ENCODE data around the gene CAB39L.

CAB39L gene

DNA sequence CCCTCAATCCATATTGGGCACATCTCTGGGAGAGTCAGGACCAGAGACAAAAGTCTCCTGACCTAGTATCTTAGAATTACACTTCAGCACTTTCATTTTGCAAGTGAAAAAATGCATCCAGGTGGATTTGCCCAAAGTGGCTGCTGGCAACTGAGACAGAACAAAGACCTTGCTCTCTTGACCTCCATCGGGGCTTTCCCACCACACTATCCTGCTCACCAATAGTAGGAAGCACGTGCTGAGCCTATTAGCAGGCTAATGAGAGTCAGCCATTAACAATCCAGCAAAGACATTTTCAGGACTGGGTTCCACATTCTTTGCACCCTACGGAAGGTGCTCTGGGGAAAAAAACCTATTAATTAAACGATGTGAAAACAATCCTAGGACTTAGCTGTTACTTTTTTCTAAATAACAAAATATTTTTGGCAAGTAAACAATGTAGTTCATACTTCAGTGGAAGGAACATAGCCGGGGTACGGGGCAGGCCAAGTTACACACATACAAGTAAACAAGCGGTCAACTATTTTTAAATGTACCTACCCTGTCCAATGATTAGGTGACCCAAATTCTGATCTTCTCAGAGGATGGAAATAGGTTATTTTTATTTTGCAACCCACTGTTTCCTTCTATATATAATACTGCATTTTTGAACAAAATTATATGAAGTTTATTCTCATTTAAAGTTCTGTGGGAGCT, 117.5 kb downstream of the CAB39L start:
- TF ChIP-seq POLR2AphosphoS5 (IDR thresholded peaks at IDR 0.05; ENCODE audit: low read depth, low read length) = no peak
- DNase-seq (ENCODE audit: insufficient read length, low spot score) (no peak), FAIRE-seq (no peak)

DNA sequence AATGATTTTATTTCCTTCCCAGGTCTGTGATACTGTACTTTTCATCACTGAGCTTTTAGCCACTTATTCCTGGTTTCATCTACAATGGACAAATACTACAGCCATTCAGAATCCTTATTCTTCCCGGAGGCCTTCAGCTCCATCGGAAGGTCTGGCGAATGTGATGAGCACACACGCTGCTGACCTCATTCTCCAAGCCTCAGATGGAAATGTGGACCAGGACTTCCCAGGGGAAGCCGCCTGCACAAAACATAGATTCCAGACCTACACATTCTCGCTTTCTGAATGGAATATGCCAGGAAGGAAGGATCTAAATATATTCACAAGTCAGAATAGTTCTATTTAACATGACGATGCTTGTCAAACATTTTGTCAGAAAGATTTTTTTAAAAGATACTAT, 120.5 kb downstream of the CAB39L start:
- no peak for TF ChIP-seq TAF1 (IDR thresholded peaks at IDR 0.05; ENCODE audit: low read depth, low read length)
- no peak for TF ChIP-seq POU2F2 (IDR thresholded peaks at IDR 0.05; ENCODE audit: low read depth, low read length)
- TF ChIP-seq POLR2AphosphoS5 (IDR thresholded peaks at IDR 0.05; ENCODE audit: low read depth, low read length) = no peak
- no peak for TF ChIP-seq POLR2A (IDR thresholded peaks at IDR 0.05; ENCODE audit: low read depth, low read length)
- no peak for TF ChIP-seq PAX5 (IDR thresholded peaks at IDR 0.05; ENCODE audit: insufficient read depth, low read length, severe bottlenecking)
- TF ChIP-seq SPI1 (IDR thresholded peaks at IDR 0.05; ENCODE audit: low read depth, low read length) = no peak
- no peak for FAIRE-seq
- DNase-seq (ENCODE audit: insufficient read length, low spot score) = no peak

GRCh38 chr13:49322702-49323101, 121.2 kb downstream of the CAB39L start:
- DNase-seq (ENCODE audit: insufficient read length, low spot score) = no peak
- TF ChIP-seq POU2F2 (IDR thresholded peaks at IDR 0.05; ENCODE audit: low read depth, low read length) (no peak), TAF1 (IDR thresholded peaks at IDR 0.05; ENCODE audit: low read depth, low read length) (no peak), SPI1 (IDR thresholded peaks at IDR 0.05; ENCODE audit: low read depth, low read length) (no peak), POLR2A (IDR thresholded peaks at IDR 0.05; ENCODE audit: low read depth, low read length) (no peak), PAX5 (IDR thresholded peaks at IDR 0.05; ENCODE audit: insufficient read depth, low read length, severe bottlenecking) (no peak), POLR2AphosphoS5 (IDR thresholded peaks at IDR 0.05; ENCODE audit: low read depth, low read length) (no peak)
- no peak for FAIRE-seq

DNA sequence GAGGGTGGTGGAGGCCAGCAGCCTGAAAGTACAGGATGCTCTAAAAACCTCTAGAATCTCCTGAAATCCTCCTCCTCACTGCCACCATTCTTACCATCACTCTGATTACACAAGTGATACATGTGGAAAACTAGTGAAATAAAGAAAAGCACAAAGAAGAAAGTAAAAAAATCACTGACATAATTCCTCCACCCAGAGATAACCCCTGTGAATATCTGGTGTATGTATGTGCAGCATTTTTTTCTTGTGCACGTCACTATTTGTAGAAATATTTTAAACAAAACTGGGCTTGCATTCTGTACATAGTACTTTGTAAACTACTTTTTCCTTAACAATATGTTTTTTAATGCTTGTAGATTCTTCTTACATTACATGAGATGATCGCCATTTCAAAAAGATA, 122.9 kb downstream of the CAB39L start:
- FAIRE-seq = no peak
- DNase-seq (ENCODE audit: insufficient read length, low spot score) = no peak
- TF ChIP-seq POLR2AphosphoS5 (IDR thresholded peaks at IDR 0.05; ENCODE audit: low read depth, low read length) = no peak
- no peak for TF ChIP-seq PAX5 (IDR thresholded peaks at IDR 0.05; ENCODE audit: insufficient read depth, low read length, severe bottlenecking)
- TF ChIP-seq POLR2A (IDR thresholded peaks at IDR 0.05; ENCODE audit: low read depth, low read length) = no peak
- no peak for TF ChIP-seq POU2F2 (IDR thresholded peaks at IDR 0.05; ENCODE audit: low read depth, low read length)
- no peak for TF ChIP-seq TAF1 (IDR thresholded peaks at IDR 0.05; ENCODE audit: low read depth, low read length)
- TF ChIP-seq SPI1 (IDR thresholded peaks at IDR 0.05; ENCODE audit: low read depth, low read length) = no peak

DNA sequence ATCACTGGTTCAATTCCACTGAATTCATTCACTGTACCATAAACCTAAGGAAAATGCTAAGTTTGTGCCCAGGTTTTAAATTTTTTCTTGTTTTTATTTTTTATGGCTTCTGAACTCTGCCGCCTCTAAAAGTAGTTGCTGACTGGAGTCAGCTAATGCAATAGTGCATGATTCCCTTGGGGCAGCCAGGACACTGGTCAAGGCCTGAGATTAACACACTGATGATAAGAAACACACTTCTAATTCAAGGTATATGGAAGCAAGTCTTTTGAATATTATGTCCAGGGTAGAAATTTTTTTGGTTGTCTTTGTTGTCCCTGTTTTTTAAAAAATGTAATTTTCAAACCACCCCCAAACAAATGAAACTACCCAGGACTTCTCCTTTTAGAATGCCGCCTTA, 123.9 kb downstream of the CAB39L start:
- TF ChIP-seq TAF1 (IDR thresholded peaks at IDR 0.05; ENCODE audit: low read depth, low read length) (no peak), POLR2A (IDR thresholded peaks at IDR 0.05; ENCODE audit: low read depth, low read length) (no peak), SPI1 (IDR thresholded peaks at IDR 0.05; ENCODE audit: low read depth, low read length) (no peak), POU2F2 (IDR thresholded peaks at IDR 0.05; ENCODE audit: low read depth, low read length) (no peak), PAX5 (IDR thresholded peaks at IDR 0.05; ENCODE audit: insufficient read depth, low read length, severe bottlenecking) (no peak), POLR2AphosphoS5 (IDR thresholded peaks at IDR 0.05; ENCODE audit: low read depth, low read length) (no peak)
- FAIRE-seq = no peak
- DNase-seq (ENCODE audit: insufficient read length, low spot score) = no peak

DNA sequence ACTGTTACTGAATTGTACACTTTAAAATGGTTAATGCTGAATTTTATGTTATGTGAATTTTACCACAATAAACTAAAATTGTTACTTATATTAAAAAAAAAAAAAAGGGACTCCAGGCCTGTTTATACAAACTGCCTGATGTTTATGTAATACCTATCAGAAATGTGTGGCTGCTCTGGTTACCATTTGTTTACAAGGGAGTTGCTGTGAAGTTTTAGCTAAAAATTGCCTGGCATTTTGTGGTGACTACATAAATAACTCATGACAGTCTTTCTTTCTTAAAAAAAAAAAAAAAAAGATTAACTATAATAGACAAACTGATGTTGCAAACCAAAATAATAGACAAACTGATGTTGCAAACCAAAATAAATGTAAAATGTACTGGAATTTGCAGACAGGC, 124.3 kb downstream of the CAB39L start:
- TF ChIP-seq POLR2AphosphoS5 (IDR thresholded peaks at IDR 0.05; ENCODE audit: low read depth, low read length) (no peak), POU2F2 (IDR thresholded peaks at IDR 0.05; ENCODE audit: low read depth, low read length) (no peak), TAF1 (IDR thresholded peaks at IDR 0.05; ENCODE audit: low read depth, low read length) (no peak), POLR2A (IDR thresholded peaks at IDR 0.05; ENCODE audit: low read depth, low read length) (no peak), SPI1 (IDR thresholded peaks at IDR 0.05; ENCODE audit: low read depth, low read length) (no peak), PAX5 (IDR thresholded peaks at IDR 0.05; ENCODE audit: insufficient read depth, low read length, severe bottlenecking) (no peak)
- DNase-seq (ENCODE audit: insufficient read length, low spot score) (no peak), FAIRE-seq (no peak)

GRCh38 chr13:49315756-49316482, 127.9 kb downstream of the CAB39L start:
- FAIRE-seq = no peak
- DNase-seq (ENCODE audit: insufficient read length, low spot score) = no peak
- no peak for TF ChIP-seq POLR2AphosphoS5 (IDR thresholded peaks at IDR 0.05; ENCODE audit: low read depth, low read length)
- no peak for TF ChIP-seq POLR2A (IDR thresholded peaks at IDR 0.05; ENCODE audit: low read depth, low read length)
- no peak for TF ChIP-seq TAF1 (IDR thresholded peaks at IDR 0.05; ENCODE audit: low read depth, low read length)
- no peak for TF ChIP-seq POU2F2 (IDR thresholded peaks at IDR 0.05; ENCODE audit: low read depth, low read length)
- TF ChIP-seq PAX5 (IDR thresholded peaks at IDR 0.05; ENCODE audit: insufficient read depth, low read length, severe bottlenecking) = no peak
- TF ChIP-seq SPI1 (IDR thresholded peaks at IDR 0.05; ENCODE audit: low read depth, low read length) = no peak

DNA sequence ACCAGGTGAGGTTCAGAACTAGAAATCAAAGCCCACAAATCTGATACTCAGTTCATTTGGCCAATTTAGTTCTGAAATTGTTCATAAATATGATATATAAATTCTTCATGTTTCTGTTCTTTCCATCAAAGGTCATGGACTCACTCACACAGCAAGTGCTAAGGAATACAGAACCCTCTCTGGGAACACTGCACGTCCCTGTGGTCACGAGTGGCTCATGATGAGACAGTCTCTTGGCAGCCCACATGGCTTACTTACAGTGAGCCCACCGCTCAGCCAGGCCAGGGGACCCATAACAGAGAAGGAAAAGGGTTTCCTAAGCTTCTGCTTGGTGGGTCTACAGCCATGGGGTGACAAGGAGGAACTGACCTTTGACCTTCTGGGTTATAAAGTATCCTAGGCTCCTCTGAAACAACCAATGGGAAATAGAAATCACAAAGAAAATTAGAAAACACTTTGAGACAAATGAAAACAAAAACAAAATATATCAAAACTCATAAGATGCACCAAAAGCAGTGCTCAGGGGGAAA, 128.8 kb downstream of the CAB39L start:
- no peak for TF ChIP-seq TAF1 (IDR thresholded peaks at IDR 0.05; ENCODE audit: low read depth, low read length)
- no peak for TF ChIP-seq SPI1 (IDR thresholded peaks at IDR 0.05; ENCODE audit: low read depth, low read length)
- TF ChIP-seq POU2F2 (IDR thresholded peaks at IDR 0.05; ENCODE audit: low read depth, low read length) = no peak
- no peak for TF ChIP-seq POLR2A (IDR thresholded peaks at IDR 0.05; ENCODE audit: low read depth, low read length)
- TF ChIP-seq POLR2AphosphoS5 (IDR thresholded peaks at IDR 0.05; ENCODE audit: low read depth, low read length) = no peak
- TF ChIP-seq PAX5 (IDR thresholded peaks at IDR 0.05; ENCODE audit: insufficient read depth, low read length, severe bottlenecking) = no peak
- DNase-seq (ENCODE audit: insufficient read length, low spot score) = no peak
- FAIRE-seq = no peak

GRCh38 chr13:49314344-49314882, 129.5 kb downstream of the CAB39L start:
- no peak for DNase-seq (ENCODE audit: insufficient read length, low spot score)
- no peak for FAIRE-seq
- TF ChIP-seq POU2F2 (IDR thresholded peaks at IDR 0.05; ENCODE audit: low read depth, low read length) = no peak
- no peak for TF ChIP-seq PAX5 (IDR thresholded peaks at IDR 0.05; ENCODE audit: insufficient read depth, low read length, severe bottlenecking)
- no peak for TF ChIP-seq SPI1 (IDR thresholded peaks at IDR 0.05; ENCODE audit: low read depth, low read length)
- TF ChIP-seq TAF1 (IDR thresholded peaks at IDR 0.05; ENCODE audit: low read depth, low read length) = no peak
- no peak for TF ChIP-seq POLR2AphosphoS5 (IDR thresholded peaks at IDR 0.05; ENCODE audit: low read depth, low read length)
- no peak for TF ChIP-seq POLR2A (IDR thresholded peaks at IDR 0.05; ENCODE audit: low read depth, low read length)
